HepG2 (cell line): ENCODE measurements around the gene CLN6. TPM values are rescaled to one million over a fixed set of nuclear protein-coding genes. Genes with fewer than 3 reads are reported as not detected.

Experiments used
- AGO2 ChIP-seq: fragments of 200-400 bp; formaldehyde crosslinking; optimal IDR thresholded peaks from 2 replicates; pipeline ENCODE3; 2017; ENCODE audit warnings: mild to moderate bottlenecking, low read depth, low read length, moderate library complexity
- ASH2L ChIP-seq: fragments of 300-600, 200-600 bp; sonication (generic); IDR thresholded peaks from 2 replicates; pipeline ENCODE4 v1.7.0; 2017; ENCODE audit warnings: low read depth, mild to moderate bottlenecking, moderate library complexity, mixed read lengths, low read length; ENCODE audit not compliant: insufficient read length
- ELF1 ChIP-seq: sonication (generic); formaldehyde crosslinking; IDR thresholded peaks from 2 replicates; pipeline ENCODE4 v1.4.0; 2020; ENCODE audit warnings: missing genetic modification reagents
- HNRNPUL1 ChIP-seq: fragments of 200-400 bp; formaldehyde crosslinking; IDR thresholded peaks from 2 replicates; pipeline ENCODE4 v1.6.1; 2017; ENCODE audit warnings: low read depth, mild to moderate bottlenecking, low read length, moderate library complexity
- MTF2 ChIP-seq: sonication (generic); formaldehyde crosslinking; IDR thresholded peaks from 2 replicates; pipeline ENCODE4 v1.5.0; 2020; ENCODE audit warnings: missing genetic modification reagents, borderline replicate concordance
- PCBP2 ChIP-seq: fragments of 200-400 bp; formaldehyde crosslinking; optimal IDR thresholded peaks from 2 replicates; pipeline ENCODE3; 2018; ENCODE audit warnings: low read length, low read depth; ENCODE audit not compliant: poor library complexity, severe bottlenecking
- SMARCC2 ChIP-seq: fragments of 450-650 bp; IDR thresholded peaks from 2 replicates; pipeline ENCODE4 v1.6.1; 2017; ENCODE audit warnings: antibody characterized with exemption, mild to moderate bottlenecking
- U2AF1 ChIP-seq: fragments of 200-400 bp; formaldehyde crosslinking; optimal IDR thresholded peaks from 2 replicates; pipeline ENCODE3; 2017; ENCODE audit warnings: mild to moderate bottlenecking, low read depth, low read length
- YY1 ChIP-seq: IDR thresholded peaks from 2 replicates; pipeline ENCODE4 v1.6.1; 2011; ENCODE audit warnings: low read length, low read depth, moderate library complexity, mild to moderate bottlenecking; ENCODE audit not compliant: insufficient read depth, insufficient replicate concordance
- ZFP90 ChIP-seq: sonication (generic); formaldehyde crosslinking; IDR thresholded peaks from 2 replicates; pipeline ENCODE4 v1.8.0; 2022; ENCODE audit warnings: missing genetic modification reagents, mild to moderate bottlenecking, inconsistent platforms, borderline replicate concordance
- ZFX ChIP-seq: sonication (generic); formaldehyde crosslinking; IDR thresholded peaks from 2 replicates; pipeline ENCODE4 v1.4.0; 2020; ENCODE audit warnings: mild to moderate bottlenecking, low read depth, missing genetic modification reagents, moderate library complexity
- ZNF12 ChIP-seq: sonication (generic); formaldehyde crosslinking; IDR thresholded peaks from 2 replicates; pipeline ENCODE4 v1.5.0; 2020; ENCODE audit warnings: missing genetic modification reagents
- ZNF7 ChIP-seq: IDR thresholded peaks from 2 replicates; pipeline ENCODE4 v1.6.1; 2016; ENCODE audit warnings: missing biosample characterization, missing genetic modification reagents
- ZNF737 ChIP-seq: sonication (generic); formaldehyde crosslinking; IDR thresholded peaks from 2 replicates; pipeline ENCODE4 v1.5.0; 2020; ENCODE audit warnings: missing genetic modification reagents, mild to moderate bottlenecking, borderline replicate concordance
- ZNF83 ChIP-seq: sonication (generic); formaldehyde crosslinking; IDR thresholded peaks from 2 replicates; pipeline ENCODE4 v1.4.0; 2020; ENCODE audit warnings: missing genetic modification reagents, mild to moderate bottlenecking, borderline replicate concordance
- ZSCAN20 ChIP-seq: sonication (generic); formaldehyde crosslinking; IDR thresholded peaks from 2 replicates; pipeline ENCODE4 v1.4.0; 2020; ENCODE audit warnings: missing genetic modification reagents, mild to moderate bottlenecking, borderline replicate concordance
- polyA plus RNA-seq, 8 experiments: library from polyadenylated mRNA; depleted of rRNA in 3 of 8; stranded (reverse) in 7 of 8; unstranded in 1 of 8; fragments of >200 nt; fragmentation: Illumina TruSeq in 4 of 8; extraction: Trizol in 4 of 8; gene quantifications; 2 replicates each; pipeline versions ENCODE4 v1.2.1 to v1.2.3, GENCODE V29; 2011 to 2016; ENCODE audit warnings: low read depth in 4 of 8, missing spikeins in 1 of 8, mixed read lengths in 1 of 8; ENCODE audit not compliant: insufficient read depth in 1 of 8
- total RNA-seq, 5 experiments: library from RNA; depleted of rRNA; stranded (reverse); fragments of >200 nt; fragmentation: Illumina TruSeq; extraction: Trizol; gene quantifications; 2 replicates each; pipeline ENCODE4 v1.2.3, GENCODE V29; 2016; ENCODE audit warnings: low read depth in 1 of 5
- TF ChIP-seq, protein P1 (sequence below): sonication (generic); formaldehyde crosslinking; IDR thresholded peaks from 2 replicates; pipeline ENCODE4 v1.9.0; 2021; ENCODE audit warnings: missing genetic modification reagents, mild to moderate bottlenecking, borderline replicate concordance
- TF ChIP-seq, protein P2 (sequence below): sonication (generic); formaldehyde crosslinking; conservative IDR thresholded peaks from 2 replicates; pipeline ENCODE4 v1.4.0; 2020; ENCODE audit warnings: missing genetic modification reagents
- TF ChIP-seq, protein P3 (sequence below): sonication (generic); formaldehyde crosslinking; IDR thresholded peaks from 2 replicates; pipeline ENCODE4 v1.4.0; 2020; ENCODE audit warnings: mild to moderate bottlenecking, missing genetic modification reagents
- TF ChIP-seq, protein P4 (sequence below): IDR thresholded peaks from 2 replicates; pipeline ENCODE4 v1.6.1; 2012; ENCODE audit warnings: low read depth, low read length, improper control_type of control experiment
- TF ChIP-seq, protein P5 (sequence below): fragments of 450-650 bp; IDR thresholded peaks from 2 replicates; pipeline ENCODE4 v1.6.1; 2016

The CLN6 gene
- total and polyA plus RNA-seq, 2 of the 13 experiments (the other 11 are each of a cell fraction or from before 2014, with no cell fraction given): 24.9 to 27.1 TPM

DNA sequence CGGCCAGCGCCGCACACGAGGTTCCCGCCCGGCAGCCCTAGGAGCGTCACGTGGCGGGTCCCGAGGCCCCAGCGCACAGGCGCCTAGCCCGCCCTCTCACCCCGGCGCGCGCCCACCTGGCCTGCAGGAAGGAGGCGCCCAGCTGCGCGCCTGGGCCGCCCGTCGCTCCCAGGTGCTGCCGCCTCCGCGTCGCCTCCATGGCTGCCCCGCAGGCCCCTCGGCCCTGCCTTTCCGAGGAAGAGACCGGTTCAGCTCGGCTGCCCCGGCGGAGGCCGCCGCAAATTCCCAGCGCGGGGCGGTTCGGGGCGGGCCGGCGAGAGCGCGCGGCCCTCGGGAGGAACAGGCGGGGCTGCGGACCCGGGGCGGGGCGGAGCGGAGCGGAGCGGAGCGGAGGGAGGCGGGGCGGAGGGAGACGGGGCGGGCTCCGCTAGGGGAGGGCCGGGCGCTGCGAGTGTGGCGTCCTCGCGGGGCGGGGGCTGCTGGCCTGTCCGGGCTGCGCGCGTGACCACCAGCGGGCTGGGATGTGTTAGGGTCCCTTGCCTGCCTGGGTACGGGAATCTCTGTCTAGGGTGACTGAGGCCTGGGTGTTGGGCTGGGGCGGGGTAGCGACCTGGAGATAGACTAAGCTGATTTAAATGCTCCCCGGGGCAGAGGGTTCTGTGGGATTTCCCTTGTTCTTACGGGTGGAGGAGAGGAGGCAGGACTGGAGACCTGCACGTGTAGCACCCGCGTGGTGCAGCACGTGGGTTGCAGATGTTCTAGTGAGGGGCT lies at the start of gene CLN6 (continued):
- TF ChIP-seq, protein P1, sequence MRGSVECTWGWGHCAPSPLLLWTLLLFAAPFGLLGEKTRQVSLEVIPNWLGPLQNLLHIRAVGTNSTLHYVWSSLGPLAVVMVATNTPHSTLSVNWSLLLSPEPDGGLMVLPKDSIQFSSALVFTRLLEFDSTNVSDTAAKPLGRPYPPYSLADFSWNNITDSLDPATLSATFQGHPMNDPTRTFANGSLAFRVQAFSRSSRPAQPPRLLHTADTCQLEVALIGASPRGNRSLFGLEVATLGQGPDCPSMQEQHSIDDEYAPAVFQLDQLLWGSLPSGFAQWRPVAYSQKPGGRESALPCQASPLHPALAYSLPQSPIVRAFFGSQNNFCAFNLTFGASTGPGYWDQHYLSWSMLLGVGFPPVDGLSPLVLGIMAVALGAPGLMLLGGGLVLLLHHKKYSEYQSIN (CRISPR knock-in tag): peak; percentile 56; the same call in 1 of the 2 replicates
- TF ChIP-seq, protein P2, sequence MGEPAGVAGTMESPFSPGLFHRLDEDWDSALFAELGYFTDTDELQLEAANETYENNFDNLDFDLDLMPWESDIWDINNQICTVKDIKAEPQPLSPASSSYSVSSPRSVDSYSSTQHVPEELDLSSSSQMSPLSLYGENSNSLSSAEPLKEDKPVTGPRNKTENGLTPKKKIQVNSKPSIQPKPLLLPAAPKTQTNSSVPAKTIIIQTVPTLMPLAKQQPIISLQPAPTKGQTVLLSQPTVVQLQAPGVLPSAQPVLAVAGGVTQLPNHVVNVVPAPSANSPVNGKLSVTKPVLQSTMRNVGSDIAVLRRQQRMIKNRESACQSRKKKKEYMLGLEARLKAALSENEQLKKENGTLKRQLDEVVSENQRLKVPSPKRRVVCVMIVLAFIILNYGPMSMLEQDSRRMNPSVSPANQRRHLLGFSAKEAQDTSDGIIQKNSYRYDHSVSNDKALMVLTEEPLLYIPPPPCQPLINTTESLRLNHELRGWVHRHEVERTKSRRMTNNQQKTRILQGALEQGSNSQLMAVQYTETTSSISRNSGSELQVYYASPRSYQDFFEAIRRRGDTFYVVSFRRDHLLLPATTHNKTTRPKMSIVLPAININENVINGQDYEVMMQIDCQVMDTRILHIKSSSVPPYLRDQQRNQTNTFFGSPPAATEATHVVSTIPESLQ (CRISPR knock-in tag): no peak
- TF ChIP-seq ZFP90 (CRISPR knock-in tag) (no peak; the same call in 1 of the 2 replicates), ZNF7 (CRISPR knock-in tag) (no peak), ZFX (CRISPR knock-in tag) (peak; percentile 96), U2AF1 (no peak), YY1 (peak; percentile 60), AGO2 (no peak), ASH2L (peak; percentile 85), ZNF12 (CRISPR knock-in tag) (no peak), SMARCC2 (no peak), ZNF83 (peak; percentile 8), ZNF737 (CRISPR knock-in tag) (no peak), PCBP2 (no peak), ELF1 (CRISPR knock-in tag) (no peak), HNRNPUL1 (0 out of 2 replicates have a peak, but pooled peaks have one; percentile 24), MTF2 (CRISPR knock-in tag) (no peak), ZSCAN20 (no peak; the same call in 1 of the 2 replicates)
- TF ChIP-seq, protein P3, sequence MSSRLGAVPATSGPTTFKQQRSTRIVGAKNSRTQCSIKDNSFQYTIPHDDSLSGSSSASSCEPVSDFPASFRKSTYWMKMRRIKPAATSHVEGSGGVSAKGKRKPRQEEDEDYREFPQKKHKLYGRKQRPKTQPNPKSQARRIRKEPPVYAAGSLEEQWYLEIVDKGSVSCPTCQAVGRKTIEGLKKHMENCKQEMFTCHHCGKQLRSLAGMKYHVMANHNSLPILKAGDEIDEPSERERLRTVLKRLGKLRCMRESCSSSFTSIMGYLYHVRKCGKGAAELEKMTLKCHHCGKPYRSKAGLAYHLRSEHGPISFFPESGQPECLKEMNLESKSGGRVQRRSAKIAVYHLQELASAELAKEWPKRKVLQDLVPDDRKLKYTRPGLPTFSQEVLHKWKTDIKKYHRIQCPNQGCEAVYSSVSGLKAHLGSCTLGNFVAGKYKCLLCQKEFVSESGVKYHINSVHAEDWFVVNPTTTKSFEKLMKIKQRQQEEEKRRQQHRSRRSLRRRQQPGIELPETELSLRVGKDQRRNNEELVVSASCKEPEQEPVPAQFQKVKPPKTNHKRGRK: no peak
- TF ChIP-seq, protein P4, sequence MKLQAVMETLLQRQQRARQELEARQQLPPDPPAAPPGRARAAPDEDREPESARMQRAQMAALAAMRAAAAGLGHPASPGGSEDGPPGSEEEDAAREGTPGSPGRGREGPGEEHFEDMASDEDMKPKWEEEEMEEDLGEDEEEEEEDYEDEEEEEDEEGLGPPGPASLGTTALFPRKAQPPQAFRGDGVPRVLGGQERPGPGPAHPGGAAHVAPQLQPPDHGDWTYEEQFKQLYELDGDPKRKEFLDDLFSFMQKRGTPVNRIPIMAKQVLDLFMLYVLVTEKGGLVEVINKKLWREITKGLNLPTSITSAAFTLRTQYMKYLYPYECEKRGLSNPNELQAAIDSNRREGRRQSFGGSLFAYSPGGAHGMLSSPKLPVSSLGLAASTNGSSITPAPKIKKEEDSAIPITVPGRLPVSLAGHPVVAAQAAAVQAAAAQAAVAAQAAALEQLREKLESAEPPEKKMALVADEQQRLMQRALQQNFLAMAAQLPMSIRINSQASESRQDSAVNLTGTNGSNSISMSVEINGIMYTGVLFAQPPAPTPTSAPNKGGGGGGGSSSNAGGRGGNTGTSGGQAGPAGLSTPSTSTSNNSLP: no peak
- TF ChIP-seq, protein P5, sequence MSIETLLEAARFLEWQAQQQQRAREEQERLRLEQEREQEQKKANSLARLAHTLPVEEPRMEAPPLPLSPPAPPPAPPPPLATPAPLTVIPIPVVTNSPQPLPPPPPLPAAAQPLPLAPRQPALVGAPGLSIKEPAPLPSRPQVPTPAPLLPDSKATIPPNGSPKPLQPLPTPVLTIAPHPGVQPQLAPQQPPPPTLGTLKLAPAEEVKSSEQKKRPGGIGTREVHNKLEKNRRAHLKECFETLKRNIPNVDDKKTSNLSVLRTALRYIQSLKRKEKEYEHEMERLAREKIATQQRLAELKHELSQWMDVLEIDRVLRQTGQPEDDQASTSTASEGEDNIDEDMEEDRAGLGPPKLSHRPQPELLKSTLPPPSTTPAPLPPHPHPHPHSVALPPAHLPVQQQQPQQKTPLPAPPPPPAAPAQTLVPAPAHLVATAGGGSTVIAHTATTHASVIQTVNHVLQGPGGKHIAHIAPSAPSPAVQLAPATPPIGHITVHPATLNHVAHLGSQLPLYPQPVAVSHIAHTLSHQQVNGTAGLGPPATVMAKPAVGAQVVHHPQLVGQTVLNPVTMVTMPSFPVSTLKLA: peak; percentile 80
